ENCODE data around the gene WDR37.

GRCh38 chr10:1153805-1154351, 97.7 kb downstream of the WDR37 start:
- TF ChIP-seq CTCF (IDR thresholded peaks at IDR 0.05 in 8 of 11, conservative IDR thresholded peaks at IDR 0.05 in 3 of 11) (no peak), POLR2A (IDR thresholded peaks at IDR 0.05) (no peak), POLR2AphosphoS5 (IDR thresholded peaks at IDR 0.05) (no peak)
